GM23338 (cell line): ENCODE results near the gene PARD3. TPM values are rescaled to one million over a fixed set of nuclear protein-coding genes. Genes with fewer than 3 reads are reported as not detected.

Source experiments
- ATAC-seq: fragments of 200-7000 bp; cut with Tn5 transposase; 3 replicates; pipeline ENCODE4 v1.9.1; 2020
- DNase-seq: peaks from one replicate; pipeline ENCODE4 v3.0.0-alpha.2; 2015; ENCODE audit warnings: low spot score
- H2AFZ ChIP-seq: fragments of 200-600 bp; sonication (generic); 2 replicates; pipeline ENCODE4 v1.8.0; 2016; ENCODE audit warnings: antibody characterized with exemption, mild to moderate bottlenecking, moderate library complexity
- H3F3A ChIP-seq: fragments of 200-600 bp; sonication (generic); replicated peaks from 2 replicates; pipeline ENCODE4 v1.8.0; 2017; ENCODE audit warnings: antibody characterized with exemption, mixed run types, low read depth
- H3K27ac ChIP-seq: fragments of 200-600 bp; sonication (generic); 2 replicates; pipeline ENCODE4 v1.6.1; 2016; ENCODE audit warnings: low read depth
- H3K27me3 ChIP-seq: fragments of 200-600 bp; sonication (generic); 2 replicates; pipeline ENCODE4 v1.8.0; 2016; ENCODE audit warnings: mild to moderate bottlenecking, mixed run types, moderate library complexity; ENCODE audit not compliant: insufficient read depth
- H3K36me3 ChIP-seq: fragments of 200-600 bp; sonication (generic); 2 replicates; pipeline ENCODE4 v1.8.0; 2016; ENCODE audit warnings: mild to moderate bottlenecking; ENCODE audit not compliant: insufficient read depth
- H3K4me1 ChIP-seq: fragments of 200-600 bp; sonication (generic); 2 replicates; pipeline ENCODE4 v1.8.0; 2016; ENCODE audit warnings: mild to moderate bottlenecking, moderate library complexity; ENCODE audit not compliant: insufficient read depth
- H3K4me2 ChIP-seq: fragments of 200-600 bp; sonication (generic); 2 replicates; pipeline ENCODE4 v1.7.1; 2017; ENCODE audit warnings: mixed run types
- H3K4me3 ChIP-seq: fragments of 200-600 bp; sonication (generic); 2 replicates; pipeline ENCODE4 v1.6.1; 2016; ENCODE audit warnings: mixed run types
- H3K79me2 ChIP-seq: fragments of 200-600 bp; sonication (generic); replicated peaks from 2 replicates; pipeline ENCODE4 v1.8.0; 2017; ENCODE audit warnings: mild to moderate bottlenecking; ENCODE audit not compliant: insufficient read depth
- H3K9me2 ChIP-seq: fragments of 200-600 bp; sonication (generic); 2 replicates; pipeline ENCODE4 v1.8.0; 2017; ENCODE audit not compliant: insufficient read depth
- H4K20me1 ChIP-seq: fragments of 200-600 bp; sonication (generic); replicated peaks from 2 replicates; pipeline ENCODE4 v1.8.0; 2017; ENCODE audit warnings: mild to moderate bottlenecking; ENCODE audit not compliant: insufficient read depth
- H3K27ac Mint-ChIP-seq: 2 replicates; pipeline ENCODE4 v1.8.0; 2020; ENCODE audit warnings: inconsistent platforms, mild to moderate bottlenecking, moderate library complexity, mixed read lengths
- H3K27me3 Mint-ChIP-seq: 3 replicates; pipeline ENCODE4 v1.8.0; 2022; ENCODE audit warnings: low read depth, mild to moderate bottlenecking, moderate library complexity, mixed read lengths, inconsistent platforms; ENCODE audit not compliant: insufficient read depth, poor library complexity
- H3K36me3 Mint-ChIP-seq: 3 replicates; pipeline ENCODE4 v1.8.0; 2021; ENCODE audit warnings: low read depth, mild to moderate bottlenecking, inconsistent platforms, moderate library complexity, mixed read lengths
- H3K4me1 Mint-ChIP-seq: 3 replicates; pipeline ENCODE4 v1.8.0; 2020; ENCODE audit warnings: mild to moderate bottlenecking, inconsistent platforms, mixed read lengths
- H3K4me3 Mint-ChIP-seq: 3 replicates; pipeline ENCODE4 v1.8.0; 2021; ENCODE audit warnings: moderate library complexity, mild to moderate bottlenecking, inconsistent platforms, mixed read lengths
- H3K9me3 Mint-ChIP-seq: 3 replicates; pipeline ENCODE4 v1.8.0; 2020; ENCODE audit warnings: moderate library complexity, mild to moderate bottlenecking, inconsistent platforms, mixed read lengths
- CREB1 ChIP-seq: fragments of 250-450 bp; sonication (Bioruptor Pico); IDR thresholded peaks from 2 replicates; pipeline ENCODE4 v1.5.0; 2020; ENCODE audit warnings: low read depth, mild to moderate bottlenecking, moderate library complexity
- EZH2 ChIP-seq: fragments of 200-600 bp; sonication (generic); IDR thresholded peaks from one replicate; pipeline ENCODE4 v1.8.0; 2017; ENCODE audit warnings: antibody characterized with exemption, mild to moderate bottlenecking, low read depth; ENCODE audit not compliant: unreplicated experiment
- EZH2phosphoT487 ChIP-seq: fragments of 200-600 bp; sonication (generic); IDR thresholded peaks from one replicate; pipeline ENCODE4 v1.8.1; 2018; ENCODE audit warnings: antibody characterized with exemption; ENCODE audit not compliant: unreplicated experiment
- JUNB ChIP-seq: IDR thresholded peaks from one replicate; pipeline ENCODE4 v1.6.1; 2016; ENCODE audit warnings: antibody characterized with exemption; ENCODE audit not compliant: unreplicated experiment
- NANOG ChIP-seq: IDR thresholded peaks from 2 replicates; pipeline ENCODE4 v1.6.1; 2016; ENCODE audit warnings: antibody characterized with exemption, borderline replicate concordance
- POLR2AphosphoS5 ChIP-seq: IDR thresholded peaks from 2 replicates; pipeline ENCODE4 v1.6.1; 2016; ENCODE audit warnings: antibody characterized with exemption, low read depth
- REST ChIP-seq: IDR thresholded peaks from one replicate; pipeline ENCODE4 v1.6.1; 2018; ENCODE audit warnings: antibody characterized with exemption; ENCODE audit not compliant: unreplicated experiment
- STAT1 ChIP-seq: IDR thresholded peaks from one replicate; pipeline ENCODE4 v1.6.1; 2016; ENCODE audit warnings: antibody characterized with exemption; ENCODE audit not compliant: unreplicated experiment
- ZNF114 ChIP-seq: fragments of 250-450 bp; sonication (Bioruptor Pico); IDR thresholded peaks from 2 replicates; pipeline ENCODE4 v1.5.0; 2020; ENCODE audit warnings: mild to moderate bottlenecking, moderate library complexity
- ZNF331 ChIP-seq: fragments of 250-450 bp; sonication (Bioruptor Pico); IDR thresholded peaks from 2 replicates; pipeline ENCODE4 v1.5.0; 2020; ENCODE audit warnings: low read depth, mild to moderate bottlenecking, moderate library complexity
- polyA plus RNA-seq: library from polyadenylated mRNA; unstranded; fragments of >200 nt; fragmentation: Nextera tagmentation; extraction: Ambion mirVana; gene quantifications from 2 replicates; pipeline ENCODE4 v1.2.1, GENCODE V29; 2016
- total RNA-seq: library from RNA; depleted of rRNA; stranded (reverse); fragments of >200 nt; shearing (Covaris generic); gene quantifications from 2 replicates; pipeline ENCODE4 v1.2.3, GENCODE V29; 2014
- TF ChIP-seq, protein P1 (sequence below), 2 experiments: fragments of 200-600 bp in 1 of 2; sonication (generic) in 1 of 2; conservative IDR thresholded peaks; 2 replicates each; pipeline versions ENCODE4 v1.5.1 to v1.6.1; 2016 to 2017; ENCODE audit warnings: antibody characterized with exemption in 2 of 2, low read depth in 2 of 2, mild to moderate bottlenecking in 2 of 2, moderate library complexity in 1 of 2
- TF ChIP-seq, protein P2 (sequence below): IDR thresholded peaks from 2 replicates; pipeline ENCODE4 v1.6.1; 2016; ENCODE audit warnings: antibody characterized with exemption
- TF ChIP-seq, protein P3 (sequence below): fragments of 250-450 bp; sonication (Bioruptor Pico); IDR thresholded peaks from 2 replicates; pipeline ENCODE4 v1.5.0; 2020; ENCODE audit warnings: mild to moderate bottlenecking, moderate library complexity

The PARD3 gene
- total and polyA plus RNA-seq, 2 experiments from 2014 or later: 30.2 to 51.4 TPM

DNA sequence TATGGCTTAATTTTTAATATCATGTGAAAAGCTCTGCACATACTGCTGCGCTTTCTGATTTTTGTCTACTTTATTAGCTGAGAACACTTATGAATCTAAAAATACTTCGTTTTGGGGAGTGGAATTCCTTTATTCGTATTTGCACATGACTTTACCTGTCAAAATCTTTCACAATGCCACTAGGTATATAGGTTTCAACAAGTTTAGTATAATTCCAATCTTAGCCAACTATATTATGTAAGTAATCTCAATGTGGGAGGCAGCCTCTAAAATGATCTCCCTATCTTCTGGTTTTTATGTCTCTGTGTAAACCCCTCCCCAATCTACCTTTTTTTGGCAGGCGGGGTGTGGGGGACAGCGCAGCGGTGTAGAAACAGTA, 55.3 kb downstream of the PARD3 start (continued):
- TF ChIP-seq, protein P1, sequence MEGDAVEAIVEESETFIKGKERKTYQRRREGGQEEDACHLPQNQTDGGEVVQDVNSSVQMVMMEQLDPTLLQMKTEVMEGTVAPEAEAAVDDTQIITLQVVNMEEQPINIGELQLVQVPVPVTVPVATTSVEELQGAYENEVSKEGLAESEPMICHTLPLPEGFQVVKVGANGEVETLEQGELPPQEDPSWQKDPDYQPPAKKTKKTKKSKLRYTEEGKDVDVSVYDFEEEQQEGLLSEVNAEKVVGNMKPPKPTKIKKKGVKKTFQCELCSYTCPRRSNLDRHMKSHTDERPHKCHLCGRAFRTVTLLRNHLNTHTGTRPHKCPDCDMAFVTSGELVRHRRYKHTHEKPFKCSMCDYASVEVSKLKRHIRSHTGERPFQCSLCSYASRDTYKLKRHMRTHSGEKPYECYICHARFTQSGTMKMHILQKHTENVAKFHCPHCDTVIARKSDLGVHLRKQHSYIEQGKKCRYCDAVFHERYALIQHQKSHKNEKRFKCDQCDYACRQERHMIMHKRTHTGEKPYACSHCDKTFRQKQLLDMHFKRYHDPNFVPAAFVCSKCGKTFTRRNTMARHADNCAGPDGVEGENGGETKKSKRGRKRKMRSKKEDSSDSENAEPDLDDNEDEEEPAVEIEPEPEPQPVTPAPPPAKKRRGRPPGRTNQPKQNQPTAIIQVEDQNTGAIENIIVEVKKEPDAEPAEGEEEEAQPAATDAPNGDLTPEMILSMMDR (conservative IDR thresholded peaks at IDR 0.05; ENCODE audit: low read depth in 2 of 2): no peak
- TF ChIP-seq, protein P2, sequence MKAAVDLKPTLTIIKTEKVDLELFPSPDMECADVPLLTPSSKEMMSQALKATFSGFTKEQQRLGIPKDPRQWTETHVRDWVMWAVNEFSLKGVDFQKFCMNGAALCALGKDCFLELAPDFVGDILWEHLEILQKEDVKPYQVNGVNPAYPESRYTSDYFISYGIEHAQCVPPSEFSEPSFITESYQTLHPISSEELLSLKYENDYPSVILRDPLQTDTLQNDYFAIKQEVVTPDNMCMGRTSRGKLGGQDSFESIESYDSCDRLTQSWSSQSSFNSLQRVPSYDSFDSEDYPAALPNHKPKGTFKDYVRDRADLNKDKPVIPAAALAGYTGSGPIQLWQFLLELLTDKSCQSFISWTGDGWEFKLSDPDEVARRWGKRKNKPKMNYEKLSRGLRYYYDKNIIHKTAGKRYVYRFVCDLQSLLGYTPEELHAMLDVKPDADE: no peak
- TF ChIP-seq POLR2AphosphoS5 (no peak), CREB1 (CRISPR knock-in tag) (no peak), EZH2 (no peak), ZNF331 (CRISPR knock-in tag) (no peak), REST (no peak), JUNB (no peak), NANOG (no peak), ZNF114 (no peak), EZH2phosphoT487 (no peak), STAT1 (no peak)

GRCh38 chr10:34759161-34759836, 55.8 kb downstream of the PARD3 start:
- H3K27me3 Mint-ChIP-seq: no peaks in the 10 kb centered on the region
- Histone ChIP-seq H3K4me1 (peaks cover 10% of the 10 kb centered on the region; the same call in 1 of the 2 replicates), H3K36me3 (no peaks in the 10 kb centered on the region), H3K4me3 (no peak overlapping the region), H4K20me1 (peaks cover 28% of the 10 kb centered on the region), H3F3A (no peaks in the 10 kb centered on the region), H2AFZ (no peak overlapping the region), H3K79me2 (peaks cover 99% of the 10 kb centered on the region), H3K27ac (no peak overlapping the region), H3K27me3 (no peaks in the 10 kb centered on the region), H3K9me2 (no peaks in the 10 kb centered on the region), H3K4me2 (no peak overlapping the region)
- peaks cover 15% of the 10 kb centered on the region for H3K4me1 Mint-ChIP-seq
- DNase-seq: no peak
- no peak overlapping the region for H3K4me3 Mint-ChIP-seq
- H3K36me3 Mint-ChIP-seq: no peaks in the 10 kb centered on the region
- H3K9me3 Mint-ChIP-seq: no peaks in the 10 kb centered on the region
- no peak for ATAC-seq
- H3K27ac Mint-ChIP-seq: peak overlapping the region; percentile 7; the same call in 1 of the 2 replicates
- TF ChIP-seq ZNF114: no peak
- TF ChIP-seq, protein P3, sequence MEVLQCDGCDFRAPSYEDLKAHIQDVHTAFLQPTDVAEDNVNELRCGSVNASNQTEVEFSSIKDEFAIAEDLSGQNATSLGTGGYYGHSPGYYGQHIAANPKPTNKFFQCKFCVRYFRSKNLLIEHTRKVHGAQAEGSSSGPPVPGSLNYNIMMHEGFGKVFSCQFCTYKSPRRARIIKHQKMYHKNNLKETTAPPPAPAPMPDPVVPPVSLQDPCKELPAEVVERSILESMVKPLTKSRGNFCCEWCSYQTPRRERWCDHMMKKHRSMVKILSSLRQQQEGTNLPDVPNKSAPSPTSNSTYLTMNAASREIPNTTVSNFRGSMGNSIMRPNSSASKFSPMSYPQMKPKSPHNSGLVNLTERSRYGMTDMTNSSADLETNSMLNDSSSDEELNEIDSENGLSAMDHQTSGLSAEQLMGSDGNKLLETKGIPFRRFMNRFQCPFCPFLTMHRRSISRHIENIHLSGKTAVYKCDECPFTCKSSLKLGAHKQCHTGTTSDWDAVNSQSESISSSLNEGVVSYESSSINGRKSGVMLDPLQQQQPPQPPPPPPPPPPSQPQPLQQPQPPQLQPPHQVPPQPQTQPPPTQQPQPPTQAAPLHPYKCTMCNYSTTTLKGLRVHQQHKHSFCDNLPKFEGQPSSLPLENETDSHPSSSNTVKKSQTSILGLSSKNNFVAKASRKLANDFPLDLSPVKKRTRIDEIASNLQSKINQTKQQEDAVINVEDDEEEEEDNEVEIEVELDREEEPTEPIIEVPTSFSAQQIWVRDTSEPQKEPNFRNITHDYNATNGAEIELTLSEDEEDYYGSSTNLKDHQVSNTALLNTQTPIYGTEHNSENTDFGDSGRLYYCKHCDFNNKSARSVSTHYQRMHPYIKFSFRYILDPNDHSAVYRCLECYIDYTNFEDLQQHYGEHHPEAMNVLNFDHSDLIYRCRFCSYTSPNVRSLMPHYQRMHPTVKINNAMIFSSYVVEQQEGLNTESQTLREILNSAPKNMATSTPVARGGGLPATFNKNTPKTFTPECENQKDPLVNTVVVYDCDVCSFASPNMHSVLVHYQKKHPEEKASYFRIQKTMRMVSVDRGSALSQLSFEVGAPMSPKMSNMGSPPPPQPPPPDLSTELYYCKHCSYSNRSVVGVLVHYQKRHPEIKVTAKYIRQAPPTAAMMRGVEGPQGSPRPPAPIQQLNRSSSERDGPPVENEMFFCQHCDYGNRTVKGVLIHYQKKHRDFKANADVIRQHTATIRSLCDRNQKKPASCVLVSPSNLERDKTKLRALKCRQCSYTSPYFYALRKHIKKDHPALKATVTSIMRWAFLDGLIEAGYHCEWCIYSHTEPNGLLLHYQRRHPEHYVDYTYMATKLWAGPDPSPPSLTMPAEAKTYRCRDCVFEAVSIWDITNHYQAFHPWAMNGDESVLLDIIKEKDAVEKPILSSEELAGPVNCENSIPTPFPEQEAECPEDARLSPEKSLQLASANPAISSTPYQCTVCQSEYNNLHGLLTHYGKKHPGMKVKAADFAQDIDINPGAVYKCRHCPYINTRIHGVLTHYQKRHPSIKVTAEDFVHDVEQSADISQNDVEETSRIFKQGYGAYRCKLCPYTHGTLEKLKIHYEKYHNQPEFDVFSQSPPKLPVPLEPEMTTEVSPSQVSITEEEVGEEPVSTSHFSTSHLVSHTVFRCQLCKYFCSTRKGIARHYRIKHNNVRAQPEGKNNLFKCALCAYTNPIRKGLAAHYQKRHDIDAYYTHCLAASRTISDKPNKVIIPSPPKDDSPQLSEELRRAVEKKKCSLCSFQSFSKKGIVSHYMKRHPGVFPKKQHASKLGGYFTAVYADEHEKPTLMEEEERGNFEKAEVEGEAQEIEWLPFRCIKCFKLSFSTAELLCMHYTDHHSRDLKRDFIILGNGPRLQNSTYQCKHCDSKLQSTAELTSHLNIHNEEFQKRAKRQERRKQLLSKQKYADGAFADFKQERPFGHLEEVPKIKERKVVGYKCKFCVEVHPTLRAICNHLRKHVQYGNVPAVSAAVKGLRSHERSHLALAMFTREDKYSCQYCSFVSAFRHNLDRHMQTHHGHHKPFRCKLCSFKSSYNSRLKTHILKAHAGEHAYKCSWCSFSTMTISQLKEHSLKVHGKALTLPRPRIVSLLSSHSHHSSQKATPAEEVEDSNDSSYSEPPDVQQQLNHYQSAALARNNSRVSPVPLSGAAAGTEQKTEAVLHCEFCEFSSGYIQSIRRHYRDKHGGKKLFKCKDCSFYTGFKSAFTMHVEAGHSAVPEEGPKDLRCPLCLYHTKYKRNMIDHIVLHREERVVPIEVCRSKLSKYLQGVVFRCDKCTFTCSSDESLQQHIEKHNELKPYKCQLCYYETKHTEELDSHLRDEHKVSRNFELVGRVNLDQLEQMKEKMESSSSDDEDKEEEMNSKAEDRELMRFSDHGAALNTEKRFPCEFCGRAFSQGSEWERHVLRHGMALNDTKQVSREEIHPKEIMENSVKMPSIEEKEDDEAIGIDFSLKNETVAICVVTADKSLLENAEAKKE (CRISPR knock-in tag): no peak
